Activated CD4-positive, alpha-beta T cell treated with anti-CD3 and anti-CD28 coated beads, Interleukin-2, amount 50 U/mL, for 1 hour (primary cell): ENCODE results near the gene TMBIM6.
"Not testable (repeated sequence)": the region's sequence is repeated elsewhere in the genome, so short reads cannot be mapped to it uniquely, and the experiment has no call there.

Experiments
- DNase-seq: peaks from one replicate; pipeline ENCODE4 v3.0.0-alpha.2; 2020

Gene TMBIM6

GRCh38 chr12:49740930-49741881 lies at the start of gene TMBIM6:
TMBIM6 (plus strand) TSS chr12:49741557; CDS start chr12:49752494, 10,937 bp downstream.
- peak; percentile 98 for DNase-seq

DNA sequence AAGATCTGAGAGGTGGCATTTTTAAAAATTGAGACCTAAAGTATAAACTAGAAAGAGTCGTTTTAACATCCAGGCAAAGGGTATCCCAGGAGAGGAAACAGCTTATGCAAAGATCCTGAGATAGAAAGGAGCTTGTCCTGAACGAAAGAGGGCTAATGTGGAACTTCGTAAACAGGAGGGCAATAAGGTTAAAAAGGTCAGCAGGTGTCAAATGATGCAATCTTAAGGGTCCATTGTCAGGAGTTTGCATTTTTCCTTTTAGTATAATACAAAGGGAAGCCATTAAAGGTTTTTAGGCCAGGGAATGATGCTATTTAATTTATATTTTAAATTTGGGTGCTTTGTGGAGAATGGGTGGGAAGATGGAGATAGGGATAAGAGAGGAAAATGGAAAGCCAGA lies 48.5 kb upstream of the TMBIM6 start:
- DNase-seq, result no peak

DNA sequence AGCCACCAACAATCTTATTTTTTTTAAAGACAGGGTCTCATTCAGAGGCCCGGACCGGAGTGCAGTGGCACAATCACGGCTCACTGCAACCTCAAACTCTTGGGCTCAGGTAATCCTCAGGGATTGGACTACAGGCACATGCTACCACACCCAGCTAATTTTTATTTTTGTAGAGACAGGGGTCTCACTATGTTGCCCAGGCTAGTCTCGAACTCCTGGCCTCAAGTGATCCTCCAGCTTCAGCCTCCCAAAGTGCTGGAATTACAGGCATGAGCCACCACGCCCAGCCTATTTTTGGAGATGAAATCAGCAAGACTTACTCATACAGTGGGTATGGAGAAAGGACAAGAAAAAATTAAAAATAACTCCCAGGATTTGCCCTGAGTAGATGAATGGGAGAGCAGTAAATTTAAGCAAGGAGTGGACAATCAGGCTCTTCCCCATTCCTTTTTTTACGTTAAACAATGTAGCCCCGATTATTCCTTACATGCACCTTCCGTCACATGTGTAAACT lies 47.4 kb upstream of the TMBIM6 start:
- no peak for DNase-seq

DNA sequence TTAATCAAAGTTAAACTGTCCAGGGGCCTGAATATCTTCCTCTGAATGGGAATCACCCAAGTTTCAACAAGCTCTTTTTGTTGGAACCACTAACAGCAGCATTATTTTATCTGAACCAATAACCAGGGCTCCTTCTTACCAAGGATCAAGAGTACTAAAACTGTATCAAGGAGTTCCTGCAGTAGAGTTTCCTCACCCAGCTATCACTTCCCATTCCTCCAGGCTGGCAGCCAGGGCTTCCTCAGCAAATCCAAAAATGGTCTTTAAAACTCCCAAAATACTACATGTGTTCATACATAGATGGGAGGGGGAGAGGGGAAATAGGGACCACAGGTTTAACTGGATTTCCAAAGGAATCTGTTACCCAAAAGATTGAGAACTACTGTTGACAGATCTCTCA lies 44.6 kb upstream of the TMBIM6 start:
- DNase-seq, result no peak

- no peak for DNase-seq
Measured at GRCh38 chr12:49697808-49698207, 43.5 kb upstream of the TMBIM6 start.

DNA sequence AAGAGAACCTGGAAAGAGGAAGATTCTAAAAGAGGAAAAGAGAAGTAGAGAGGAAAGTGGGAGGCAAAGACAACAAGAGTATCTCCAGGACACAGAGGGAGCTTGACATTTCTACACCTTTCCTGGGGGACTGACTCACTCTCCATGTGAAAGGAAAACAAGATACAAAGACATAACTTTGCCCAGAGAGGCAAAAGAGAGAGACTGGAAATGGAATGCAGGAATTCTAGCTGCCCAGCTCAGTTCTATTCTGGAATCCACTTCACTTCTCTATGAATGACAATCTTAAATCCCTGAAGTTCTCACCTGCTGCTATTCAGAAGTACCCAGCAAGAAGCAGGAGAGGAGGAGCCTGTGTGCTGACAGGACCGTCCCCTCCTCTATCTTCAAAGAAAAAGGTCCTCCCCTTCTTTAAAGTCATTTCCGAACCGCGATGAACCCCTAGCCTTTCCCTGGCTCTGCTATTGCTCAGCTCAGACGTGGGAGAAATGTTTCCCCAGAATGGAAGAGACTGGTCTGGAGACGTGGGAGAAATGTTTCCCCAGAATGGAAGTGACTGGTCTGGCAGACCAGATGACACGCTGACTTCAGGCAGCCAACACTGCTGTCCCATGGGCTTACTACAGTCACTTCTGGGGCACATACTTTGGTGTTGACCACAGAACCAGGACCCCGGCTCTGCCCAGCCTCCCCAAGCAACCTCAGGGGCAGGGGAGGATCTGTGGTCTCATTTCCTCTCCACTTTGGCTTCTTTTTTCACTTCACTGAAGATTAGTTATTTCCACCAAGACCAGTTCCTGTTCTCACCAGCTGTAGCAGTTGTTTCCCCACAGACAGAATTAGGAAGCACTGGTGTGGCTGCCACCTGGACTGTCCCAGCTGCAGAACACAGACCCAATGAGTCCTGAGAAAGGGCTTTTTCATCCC lies 42.5 kb upstream of the TMBIM6 start:
- no peak for DNase-seq

- DNase-seq, result no peak
Measured at GRCh38 chr12:49702009-49702408, 39.3 kb upstream of the TMBIM6 start.

DNA sequence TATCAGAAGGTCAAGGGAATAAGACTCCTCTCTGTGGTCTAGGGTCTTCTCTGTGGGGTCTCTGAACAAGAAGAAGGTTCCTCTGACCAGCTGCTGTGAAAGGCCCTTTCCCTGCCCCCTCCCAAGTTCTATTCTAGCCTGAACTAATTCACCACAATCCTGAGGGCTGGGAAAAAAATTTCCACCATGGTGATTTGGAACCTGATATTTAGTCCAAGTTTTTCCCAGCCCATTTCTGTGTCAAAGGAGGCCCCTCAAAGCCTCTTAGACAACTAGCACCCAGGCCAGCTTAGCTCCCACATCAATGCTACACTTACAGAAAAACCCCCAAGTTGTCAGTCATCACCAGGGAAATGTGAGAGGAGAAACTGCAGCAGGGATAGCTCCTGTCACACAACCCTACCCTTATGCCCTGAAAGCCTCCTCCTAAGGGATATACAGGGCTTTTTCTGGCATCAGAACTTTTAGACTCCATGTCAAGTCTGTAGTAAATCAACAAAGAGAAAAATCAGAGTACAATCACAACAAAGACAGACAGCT lies 38.6 kb upstream of the TMBIM6 start:
- no peak for DNase-seq

DNA sequence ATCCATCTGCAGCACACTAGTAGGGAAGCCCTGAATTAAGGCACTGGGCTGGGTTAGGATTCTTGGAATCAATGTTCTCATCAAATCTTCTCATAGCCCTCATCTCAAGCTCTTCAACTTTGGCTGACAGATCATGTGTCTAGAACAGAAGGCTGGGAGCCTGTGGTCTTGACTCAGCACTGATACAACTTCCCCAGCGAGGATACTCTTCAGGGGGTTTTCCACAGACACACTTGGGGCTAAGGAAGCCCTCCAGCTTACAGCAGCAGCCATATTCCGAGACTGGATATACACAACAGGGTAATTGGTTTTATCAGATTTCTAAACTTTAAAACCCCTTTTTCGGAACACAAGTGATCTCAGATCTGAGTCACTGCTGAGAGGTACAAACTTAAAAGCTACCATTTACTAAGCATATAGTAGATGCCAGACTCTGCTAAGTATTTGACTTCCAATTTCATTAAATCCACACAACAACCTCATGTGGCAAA lies 37.7 kb upstream of the TMBIM6 start:
- no peak for DNase-seq

DNA sequence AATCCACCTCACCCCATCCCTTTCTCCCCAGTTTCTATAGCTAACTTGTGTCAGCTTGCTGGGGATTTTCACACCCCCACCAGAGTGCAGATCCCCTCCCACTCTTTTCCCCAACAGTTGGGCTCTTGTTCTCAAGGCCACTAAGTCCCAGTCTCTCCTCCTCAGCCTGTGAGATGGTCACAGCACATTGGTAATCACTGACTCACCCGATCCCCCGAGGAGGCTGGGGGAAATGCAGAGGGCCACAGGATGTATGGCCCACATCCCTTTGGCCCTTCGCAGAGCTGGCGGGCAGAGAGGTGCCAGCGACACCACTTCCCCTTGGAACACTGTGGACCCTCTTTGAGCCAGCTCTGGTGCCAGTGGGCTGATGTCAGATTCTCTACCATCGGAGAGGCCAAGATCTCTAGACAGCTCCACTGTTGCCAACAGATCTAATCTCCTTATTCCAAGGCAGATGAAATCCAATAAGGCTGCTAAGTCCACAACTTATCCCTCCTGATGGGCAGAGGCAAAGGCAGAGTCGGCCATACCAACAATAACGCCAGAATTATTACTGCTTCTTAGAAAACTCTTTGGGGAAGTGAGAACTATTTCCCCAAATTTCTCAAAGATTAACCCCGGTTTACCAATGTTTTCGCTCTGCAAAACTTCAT lies 35.8 kb upstream of the TMBIM6 start:
- DNase-seq, result no peak

GRCh38 chr12:49706351-49707127 lies 34.8 kb upstream of the TMBIM6 start:
- no peak for DNase-seq

GRCh38 chr12:49707128-49707811 lies 34.1 kb upstream of the TMBIM6 start, which contains the start of gene FMNL3:
FMNL3 (minus strand) TSS chr12:49707405; CDS start chr12:49707180, 225 bp downstream.
- peak; percentile 99 for DNase-seq

DNA sequence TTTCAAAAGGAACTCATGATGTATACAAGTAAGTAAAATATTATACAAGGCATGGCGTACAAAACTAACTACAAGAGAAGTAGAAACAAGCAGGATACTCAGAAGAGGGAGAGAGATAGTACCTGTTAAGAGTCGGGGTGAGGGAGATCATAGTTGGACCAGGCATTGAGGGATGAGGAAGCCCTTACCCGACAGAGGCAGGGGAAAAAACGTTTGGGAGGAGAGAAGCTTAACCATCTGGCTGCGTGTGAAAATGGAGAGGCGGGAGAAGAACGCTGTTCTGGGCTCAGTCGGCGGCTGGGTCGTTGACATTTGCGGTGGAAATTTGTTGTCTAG lies 33.6 kb upstream of the TMBIM6 start:
- no peak for DNase-seq

- no peak for DNase-seq
Measured at GRCh38 chr12:49708851-49709250, 32.5 kb upstream of the TMBIM6 start.

DNA sequence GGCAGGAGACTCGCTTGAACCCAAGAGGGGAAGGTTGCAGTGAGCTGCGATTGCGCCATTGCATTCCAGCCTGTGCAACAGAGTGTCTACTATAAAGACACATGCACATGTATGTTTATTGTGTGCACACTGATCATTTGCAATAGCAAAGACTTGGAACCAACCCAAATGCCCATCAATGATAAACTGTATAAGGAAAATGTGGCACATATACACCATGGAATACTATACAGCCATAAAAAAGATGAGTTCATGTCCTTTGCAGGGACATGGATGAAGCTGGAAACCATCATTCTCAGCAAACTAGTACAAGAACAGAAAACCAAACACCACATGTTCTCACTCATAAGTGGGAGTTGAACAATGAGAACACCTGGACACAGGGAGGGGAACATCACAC lies 27.4 kb upstream of the TMBIM6 start:
- not testable (repeated sequence) for DNase-seq

- no peak for DNase-seq
Measured at GRCh38 chr12:49716553-49716952, 24.8 kb upstream of the TMBIM6 start.

- not testable (repeated sequence) for DNase-seq
Measured at GRCh38 chr12:49717800-49718199, 23.6 kb upstream of the TMBIM6 start.

DNA sequence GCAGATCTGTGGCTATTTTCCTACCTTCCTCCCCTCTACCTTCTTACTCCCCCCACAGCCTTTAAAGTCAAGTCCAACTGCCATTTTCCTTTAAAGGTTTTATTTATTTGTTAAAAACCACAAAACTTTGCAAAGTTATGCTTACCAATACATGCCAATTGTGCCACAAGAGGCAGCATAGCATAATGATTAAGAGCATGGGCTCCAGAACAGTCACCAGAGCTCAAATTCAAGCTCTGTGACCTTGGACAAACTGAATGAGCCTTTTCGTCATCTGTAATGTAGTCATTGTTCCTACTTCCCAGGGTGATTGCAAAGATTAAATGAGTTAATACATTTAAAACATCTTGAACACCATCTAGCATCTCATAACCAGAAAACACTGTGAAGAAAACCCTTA lies 21.1 kb upstream of the TMBIM6 start:
- DNase-seq, result no peak

DNA sequence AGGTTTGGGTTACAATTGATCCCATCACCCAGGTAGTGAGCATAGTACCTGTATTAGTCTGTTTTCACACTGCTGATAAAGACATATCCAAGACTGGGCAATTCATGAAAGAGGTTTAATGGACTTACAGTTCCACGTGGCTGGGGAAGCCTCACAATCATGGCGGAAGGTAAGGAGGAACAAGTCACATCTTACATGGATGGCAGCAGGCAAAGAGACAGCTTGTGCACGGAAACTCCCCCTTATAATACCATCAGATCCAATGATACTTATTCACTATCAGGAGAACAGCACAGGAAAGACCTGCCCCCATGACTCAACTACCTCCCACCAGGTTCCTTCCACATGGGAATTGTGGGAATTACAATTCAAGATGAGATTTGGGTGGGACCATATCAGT lies 20.0 kb upstream of the TMBIM6 start:
- DNase-seq, result not testable (repeated sequence)

GRCh38 chr12:49728446-49728845 lies 12.9 kb upstream of the TMBIM6 start:
- no peak for DNase-seq

DNA sequence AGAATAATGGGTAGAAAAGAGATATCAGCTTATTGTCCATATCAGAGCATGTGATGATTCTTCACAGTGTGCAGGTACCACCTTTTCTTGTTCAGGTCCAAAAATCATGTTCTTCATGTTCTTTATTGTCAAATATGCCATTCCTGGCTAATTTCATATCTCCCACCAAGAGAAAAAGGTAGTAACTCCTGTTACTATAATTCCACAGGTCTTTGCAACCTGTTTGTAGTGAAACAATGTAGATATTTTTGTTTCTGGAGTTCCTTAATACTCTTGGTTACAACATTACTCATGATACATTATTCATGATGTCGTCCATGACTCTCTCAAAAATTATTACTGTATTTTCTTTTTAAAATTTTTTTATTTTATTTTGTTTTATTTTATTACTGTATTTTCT lies 11.3 kb upstream of the TMBIM6 start:
- no peak for DNase-seq
